ENCODE measurements around the gene IGSF21.
"Not testable (repeated sequence)": the region's sequence is repeated elsewhere in the genome, so short reads cannot be mapped to it uniquely, and the experiment has no call there.

IGSF21 gene

GRCh38 chr1:18352636-18353265 is 245.2 kb downstream of the IGSF21 start:
- DNase-seq (ENCODE audit: low read depth in 2 of 3, low spot score in 1 of 3), result no peak

GRCh38 chr1:18353528-18353927 is 245.9 kb downstream of the IGSF21 start:
- no peak for DNase-seq (ENCODE audit: low read depth in 2 of 3, low spot score in 1 of 3)

- no peak for DNase-seq (ENCODE audit: low read depth in 2 of 3, low spot score in 1 of 3)
These were observed 246.4 kb downstream of the IGSF21 start for GRCh38 chr1:18353992-18354391.

- DNase-seq (ENCODE audit: low read depth in 2 of 3, low spot score in 1 of 3), result no peak
These were observed 247.0 kb downstream of the IGSF21 start for GRCh38 chr1:18354612-18355011.

- DNase-seq (ENCODE audit: low read depth in 2 of 3, low spot score in 1 of 3), result no peak
These were observed 250.1 kb downstream of the IGSF21 start for GRCh38 chr1:18357622-18358230.

DNA sequence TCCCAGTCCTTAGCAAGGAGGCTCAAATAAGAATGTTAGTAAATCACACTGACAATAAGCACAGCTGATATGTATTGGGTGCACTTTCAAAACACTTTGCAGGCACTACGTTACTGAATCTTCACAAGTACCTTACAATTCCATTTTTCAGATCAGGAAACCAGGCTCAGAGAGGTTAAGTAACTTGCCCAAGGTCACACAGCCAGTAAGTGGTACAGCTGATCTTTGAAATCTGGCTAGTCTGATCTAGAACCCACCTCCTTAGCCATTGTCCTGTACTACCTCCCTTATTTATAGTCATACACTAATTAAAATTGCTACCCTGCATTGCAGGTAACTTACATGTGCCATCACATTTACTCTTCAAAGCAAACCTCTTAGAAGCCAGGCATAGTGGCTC is 251.0 kb downstream of the IGSF21 start:
- DNase-seq (ENCODE audit: low read depth in 2 of 3, low spot score in 1 of 3), result no peak

- DNase-seq (ENCODE audit: low read depth in 2 of 3, low spot score in 1 of 3), result no peak
These were observed 252.7 kb downstream of the IGSF21 start for GRCh38 chr1:18360251-18360650.

- no peak for DNase-seq (ENCODE audit: low read depth in 2 of 3, low spot score in 1 of 3)
These were observed 254.6 kb downstream of the IGSF21 start for GRCh38 chr1:18362150-18362549.

- no peak for DNase-seq (ENCODE audit: low read depth in 2 of 3, low spot score in 1 of 3)
These were observed 255.8 kb downstream of the IGSF21 start for GRCh38 chr1:18363436-18363835.

- no peak for DNase-seq (ENCODE audit: low read depth in 2 of 3, low spot score in 1 of 3)
These were observed 257.6 kb downstream of the IGSF21 start for GRCh38 chr1:18365099-18365705.

- DNase-seq (ENCODE audit: low read depth in 2 of 3, low spot score in 1 of 3), result not testable (repeated sequence)
These were observed 264.9 kb downstream of the IGSF21 start for GRCh38 chr1:18372505-18372904.

DNA sequence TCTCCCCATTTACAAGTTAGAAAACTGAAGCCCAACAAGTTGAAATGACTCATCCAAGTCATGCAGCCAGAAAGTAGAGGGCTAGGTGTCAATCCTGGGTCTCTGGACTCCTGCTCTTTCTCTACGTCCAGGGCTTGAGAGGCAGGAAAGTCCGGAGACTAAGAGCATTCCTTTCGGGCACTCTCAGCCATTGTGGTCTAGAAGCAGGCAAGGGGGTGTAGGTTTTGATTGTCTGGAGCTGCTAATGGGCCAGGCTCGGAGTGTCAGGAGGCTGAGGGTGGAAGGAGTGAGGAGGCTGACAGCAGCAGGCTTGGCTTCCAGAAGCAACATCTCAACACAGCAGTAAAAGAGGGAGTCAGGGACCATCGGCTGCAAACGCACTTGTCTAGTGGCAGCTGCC is 265.6 kb downstream of the IGSF21 start:
- no peak for DNase-seq (ENCODE audit: low read depth in 2 of 3, low spot score in 1 of 3)

GRCh38 chr1:18373882-18374493 is 266.4 kb downstream of the IGSF21 start:
- peak in 2 of 3 donors; percentile 4 to 10 for DNase-seq (ENCODE audit: low read depth in 2 of 3, low spot score in 1 of 3)

- no peak for DNase-seq (ENCODE audit: low read depth in 2 of 3, low spot score in 1 of 3)
These were observed 269.1 kb downstream of the IGSF21 start for GRCh38 chr1:18376661-18377060.

- DNase-seq (ENCODE audit: low read depth in 2 of 3, low spot score in 1 of 3), result no peak
These were observed 272.7 kb downstream of the IGSF21 start for GRCh38 chr1:18380288-18380687.

GRCh38 chr1:18384059-18384458 is 276.5 kb downstream of the IGSF21 start:
- no peak for DNase-seq (ENCODE audit: low read depth in 2 of 3, low spot score in 1 of 3)

- DNase-seq (ENCODE audit: low read depth in 2 of 3, low spot score in 1 of 3), result no peak
These were observed 276.9 kb downstream of the IGSF21 start for GRCh38 chr1:18384471-18384870.

DNA sequence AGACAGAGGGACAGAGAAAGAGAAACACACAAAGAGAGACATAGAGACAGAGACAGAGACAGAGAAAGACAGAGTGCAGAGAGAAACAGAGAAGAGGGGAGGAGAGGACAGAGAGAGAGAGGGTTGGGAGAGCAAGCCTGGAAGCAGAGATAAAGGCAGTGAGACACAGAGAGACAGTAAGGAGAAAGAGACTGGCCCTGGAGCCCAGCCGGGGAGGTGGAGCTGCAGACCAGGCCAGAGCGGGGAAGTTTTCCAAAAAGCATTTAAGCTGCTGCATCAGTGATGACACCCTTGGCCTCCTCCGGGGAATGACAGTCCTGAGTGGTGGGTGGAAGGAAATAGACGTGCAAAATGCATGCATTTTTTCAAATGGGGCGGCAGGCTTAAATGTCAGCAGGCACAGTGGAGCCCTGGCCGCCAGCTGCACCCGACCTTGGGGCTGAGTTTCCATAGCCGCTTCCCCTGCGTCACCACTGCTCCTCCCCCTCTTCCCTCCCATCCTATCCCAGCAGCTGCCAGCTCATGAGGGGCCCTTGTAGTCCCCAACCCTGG is 277.7 kb downstream of the IGSF21 start:
- no peak for DNase-seq (ENCODE audit: low read depth in 2 of 3, low spot score in 1 of 3)

GRCh38 chr1:18386591-18386990 is 279.0 kb downstream of the IGSF21 start:
- no peak for DNase-seq (ENCODE audit: low read depth in 2 of 3, low spot score in 1 of 3)

GRCh38 chr1:18387307-18387706 is 279.7 kb downstream of the IGSF21 start:
- no peak for DNase-seq (ENCODE audit: low read depth in 2 of 3, low spot score in 1 of 3)

DNA sequence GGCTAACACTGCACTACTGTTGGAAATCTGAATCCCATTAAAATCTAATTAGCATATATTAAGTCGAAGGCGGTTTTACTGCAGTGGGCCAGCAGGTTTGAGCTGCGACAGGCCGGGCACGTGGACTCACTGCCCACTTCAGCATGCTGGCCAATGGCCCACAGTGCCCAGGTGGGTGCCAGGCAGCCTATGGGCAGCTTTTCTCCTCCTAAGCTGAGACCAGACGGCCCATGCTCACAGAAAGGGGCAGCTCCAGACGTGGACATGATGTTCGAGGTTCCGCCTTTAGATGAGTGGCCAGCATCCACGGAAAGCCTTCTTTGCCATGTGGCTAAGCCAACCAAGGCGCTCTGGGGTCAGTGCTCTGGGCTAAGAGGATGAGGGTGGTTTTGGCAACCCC is 283.4 kb downstream of the IGSF21 start:
- no peak for DNase-seq (ENCODE audit: low read depth in 2 of 3, low spot score in 1 of 3)

DNA sequence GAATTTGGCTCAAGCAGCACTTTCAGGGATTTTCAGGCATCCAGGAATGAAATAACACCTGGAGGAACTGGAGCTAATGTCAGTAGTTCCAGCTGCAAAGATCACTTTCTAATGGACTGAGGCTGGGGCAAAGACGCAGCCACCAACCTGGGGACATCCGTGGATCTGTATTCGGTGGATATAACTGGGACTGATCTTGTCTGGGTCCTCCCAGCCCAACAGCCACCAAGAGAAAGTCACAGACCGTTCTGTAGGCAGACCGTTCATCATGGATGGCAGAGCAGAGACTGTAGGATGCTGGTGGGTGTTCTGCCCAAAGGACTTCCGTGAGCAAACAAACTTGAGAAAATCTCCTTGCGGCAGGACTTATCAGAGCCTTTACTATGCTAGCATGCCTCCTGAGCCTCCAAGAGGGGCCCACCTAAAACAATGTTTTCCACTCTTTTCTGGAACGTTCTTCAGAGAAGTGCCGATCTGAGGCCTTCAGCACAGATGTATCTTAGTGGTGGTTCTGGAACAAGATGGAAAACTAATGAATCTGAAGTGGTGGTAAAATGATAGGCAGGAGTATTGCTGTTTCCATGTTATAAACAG is 287.1 kb downstream of the IGSF21 start:
- no peak for DNase-seq (ENCODE audit: low read depth in 2 of 3, low spot score in 1 of 3)

Measured in stimulated activated CD4-positive, alpha-beta T cell treated with anti-CD3 and anti-CD28 coated beads, Interleukin-12 subunit alpha, Interleukin-12 subunit beta, amount 100 ng/mL, for 48 hours (primary cell).